GM19468 (cell line): Measurements from ENCODE around the gene MISP.
"Not testable (repeated sequence)": the region's sequence is repeated elsewhere in the genome, so short reads cannot be mapped to it uniquely, and the experiment has no call there.

Experiments used
- ATAC-seq: cut with Tn5 transposase; IDR thresholded peaks from one replicate; pipeline ENCODE4 v1.9.1; 2021; ENCODE audit warnings: mild to moderate bottlenecking, moderate library complexity, moderate number of reproducible peaks; ENCODE audit not compliant: unreplicated experiment; ENCODE audit errors: extremely low read depth

The MISP gene

GRCh38 chr19:743168-743687, 7.7 kb upstream of the MISP start:
- ATAC-seq: no peak

GRCh38 chr19:745138-745537, 5.8 kb upstream of the MISP start:
- not testable (repeated sequence) for ATAC-seq

- no peak for ATAC-seq
These were observed 4.6 kb upstream of the MISP start for GRCh38 chr19:746208-746819.

GRCh38 chr19:746956-747355, 4.0 kb upstream of the MISP start:
- ATAC-seq: no peak

GRCh38 chr19:747432-748273, 3.3 kb upstream of the MISP start:
- no peak for ATAC-seq

GRCh38 chr19:748274-748598, 2.7 kb upstream of the MISP start:
- no peak for ATAC-seq

GRCh38 chr19:749811-750210, 1.1 kb upstream of the MISP start:
- no peak for ATAC-seq

GRCh38 chr19:751501-752341, 809 bp downstream of the MISP start:
- ATAC-seq: no peak

- no peak for ATAC-seq
These were observed 2.0 kb downstream of the MISP start for GRCh38 chr19:752652-753517.

GRCh38 chr19:754530-754929, 3.6 kb downstream of the MISP start:
- no peak for ATAC-seq

GRCh38 chr19:755063-755462, 4.2 kb downstream of the MISP start:
- no peak for ATAC-seq

- ATAC-seq: no peak
These were observed 5.3 kb downstream of the MISP start for GRCh38 chr19:756236-756635.

GRCh38 chr19:756821-757688, 6.1 kb downstream of the MISP start:
- ATAC-seq: no peak

- no peak for ATAC-seq
These were observed 7.1 kb downstream of the MISP start for GRCh38 chr19:757811-758668.

GRCh38 chr19:763181-763580, 12.3 kb downstream of the MISP start:
- no peak for ATAC-seq

GRCh38 chr19:763869-764268, 13.0 kb downstream of the MISP start:
- no peak for ATAC-seq

GRCh38 chr19:764301-764700, 13.4 kb downstream of the MISP start:
- no peak for ATAC-seq

GRCh38 chr19:765179-765738, 14.3 kb downstream of the MISP start:
- ATAC-seq: no peak
